NCI-H146 (cell line): ENCODE measurements around the gene NBEA.
"Not testable (repeated sequence)": the region's sequence is repeated elsewhere in the genome, so short reads cannot be mapped to it uniquely, and the experiment has no call there.

Experiments used
- DNase-seq: peaks from one replicate; lab custom pipeline; 2025; lab: John Stamatoyannopoulos, UW

NBEA gene

DNA sequence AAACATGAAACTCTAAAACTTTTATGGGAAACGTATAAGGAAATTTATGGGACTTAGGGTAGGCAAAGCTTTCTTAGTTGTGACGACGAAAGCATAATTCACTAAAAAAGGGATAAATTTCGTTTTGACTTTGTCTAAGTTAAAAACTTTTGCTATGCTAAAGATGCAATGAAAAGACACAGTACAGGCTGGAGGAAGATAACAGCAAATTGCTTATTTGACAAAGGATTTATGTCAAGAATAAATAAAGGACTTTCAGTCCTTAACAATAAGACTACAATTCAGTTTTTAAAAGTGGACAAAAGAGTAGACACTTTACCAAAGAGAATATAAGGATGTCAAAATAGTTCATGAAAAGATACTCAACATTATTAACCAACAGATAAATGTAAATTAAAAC, 150.2 kb downstream of the NBEA start:
- no peak for DNase-seq

DNA sequence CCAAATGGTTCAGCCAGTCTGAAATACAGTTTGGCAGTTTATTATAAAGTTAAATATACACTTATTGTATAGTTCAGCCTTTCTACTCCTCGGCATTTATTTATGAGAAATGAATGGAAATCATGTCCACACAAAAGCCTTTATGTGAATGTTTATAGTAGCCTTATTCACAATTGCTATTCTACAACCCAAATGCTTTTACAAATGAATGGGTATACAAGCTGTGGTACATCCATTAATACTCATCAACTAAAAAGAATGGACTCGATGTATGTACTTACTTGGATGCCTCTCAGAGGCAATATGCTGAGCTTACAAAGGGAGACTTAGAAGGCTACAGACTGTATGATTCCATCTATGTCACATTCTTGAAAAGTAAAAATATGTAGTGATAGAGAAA, 150.7 kb downstream of the NBEA start:
- no peak for DNase-seq

DNA sequence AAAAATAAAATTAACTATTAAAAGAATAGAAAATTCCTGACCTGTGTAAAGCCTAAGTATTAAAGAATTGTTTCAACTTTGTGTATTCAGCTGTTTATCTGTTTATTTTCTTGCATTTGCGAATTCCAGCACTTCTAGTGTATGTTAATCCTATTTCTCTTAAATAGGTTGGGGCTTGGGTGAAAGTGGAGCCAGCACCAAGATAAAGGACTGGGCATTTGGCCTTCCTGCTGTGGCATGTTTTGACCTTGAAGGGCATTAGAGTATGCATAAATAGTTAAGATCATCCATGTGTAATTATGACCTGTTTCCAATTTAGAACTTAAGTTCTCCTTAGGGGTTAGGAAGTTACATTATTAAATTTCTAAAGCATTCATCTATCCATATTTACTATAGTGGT, 151.3 kb downstream of the NBEA start:
- no peak for DNase-seq

DNA sequence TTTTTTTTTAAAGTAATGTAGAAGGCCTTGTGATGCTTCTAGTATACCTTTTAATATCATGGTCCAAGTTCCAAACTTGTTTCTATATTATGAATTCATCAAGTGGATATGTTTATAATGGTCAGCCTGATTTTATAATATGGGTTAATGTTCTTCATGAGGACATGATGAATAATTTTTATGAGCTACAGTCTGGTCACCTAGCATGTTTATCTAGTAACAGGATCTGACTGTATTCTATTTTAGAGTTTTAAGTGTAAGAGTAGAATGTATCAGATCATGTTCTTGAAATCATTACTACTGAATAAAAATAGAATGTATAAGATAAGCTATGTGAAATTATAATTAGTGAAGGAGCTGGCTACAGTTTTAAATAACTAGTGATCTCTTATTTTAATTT, 164.7 kb downstream of the NBEA start:
- DNase-seq = not testable (repeated sequence)

DNA sequence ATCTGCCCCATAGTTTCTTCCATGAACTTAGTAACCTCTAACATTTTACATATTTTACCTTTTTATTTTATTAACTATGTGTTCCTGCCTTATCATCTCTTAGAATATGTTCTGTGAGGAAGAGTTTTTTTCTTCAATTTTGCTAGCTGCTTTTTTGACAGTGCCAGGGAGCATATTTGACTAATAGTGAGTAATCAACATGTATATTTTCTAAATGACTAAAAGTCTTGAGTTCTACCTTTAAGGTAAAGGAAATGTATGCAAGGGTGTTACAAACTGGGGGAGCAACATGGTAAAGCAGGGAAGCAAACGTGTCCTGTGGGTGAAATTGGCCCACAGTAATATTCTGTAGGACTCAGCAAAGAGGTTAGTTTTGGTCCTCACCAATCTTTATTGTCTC, 165.5 kb downstream of the NBEA start:
- DNase-seq = no peak

DNA sequence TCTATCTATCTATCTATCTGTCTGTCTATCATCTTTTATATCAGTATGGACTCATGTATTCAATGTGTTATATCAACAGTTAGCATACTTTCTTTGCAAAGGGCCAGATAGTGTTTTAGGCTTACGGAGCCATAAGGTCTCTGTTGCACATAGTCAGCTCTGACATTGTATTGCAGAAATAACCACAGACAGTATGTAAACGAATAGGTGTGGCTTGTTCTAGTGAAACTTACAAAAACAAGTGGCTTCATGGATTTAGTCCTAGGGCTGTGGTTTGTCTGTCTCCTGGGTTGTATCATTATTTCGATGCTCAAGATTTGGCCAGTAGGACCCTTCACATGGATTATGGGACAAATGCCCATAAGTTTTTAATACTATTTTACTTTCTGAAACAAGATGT, 171.5 kb downstream of the NBEA start:
- DNase-seq = not testable (repeated sequence)

DNA sequence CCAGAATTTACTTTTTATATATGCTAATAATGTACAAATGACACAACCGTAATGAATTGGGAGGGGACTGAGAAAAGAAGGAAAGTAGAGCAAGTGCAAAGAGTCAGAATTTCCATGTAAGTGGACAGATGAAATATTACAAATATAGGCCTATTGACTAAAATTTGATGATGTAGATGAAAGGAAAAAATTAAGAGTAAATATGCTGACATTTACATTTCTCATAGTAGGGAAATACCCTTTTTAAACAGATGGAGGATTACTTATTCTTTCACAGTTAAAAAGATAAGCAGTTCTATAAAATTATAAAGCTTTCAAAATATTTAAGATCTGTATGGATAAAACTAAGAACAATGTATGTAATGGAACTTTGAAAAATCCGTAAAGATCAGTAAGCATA, 185.4 kb downstream of the NBEA start:
- DNase-seq = no peak

DNA sequence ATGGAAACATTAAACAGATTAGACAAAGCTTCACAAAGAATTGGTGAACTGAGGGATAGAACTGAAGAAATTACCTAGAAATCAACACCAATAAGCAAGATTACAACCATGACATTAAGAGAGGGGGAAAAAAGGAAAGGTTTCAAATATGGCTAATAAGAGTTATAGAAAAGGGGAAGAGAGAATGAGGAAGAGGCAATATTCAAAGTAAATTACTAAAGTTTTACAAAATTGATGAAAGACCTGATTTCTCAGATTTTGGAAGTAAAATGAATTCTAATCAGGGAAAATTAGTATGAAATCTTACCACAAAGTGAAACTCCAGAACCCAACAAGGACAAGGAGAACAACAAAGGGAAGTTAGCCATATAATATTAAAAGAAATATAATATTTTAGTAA, 187.4 kb downstream of the NBEA start:
- DNase-seq = no peak

DNA sequence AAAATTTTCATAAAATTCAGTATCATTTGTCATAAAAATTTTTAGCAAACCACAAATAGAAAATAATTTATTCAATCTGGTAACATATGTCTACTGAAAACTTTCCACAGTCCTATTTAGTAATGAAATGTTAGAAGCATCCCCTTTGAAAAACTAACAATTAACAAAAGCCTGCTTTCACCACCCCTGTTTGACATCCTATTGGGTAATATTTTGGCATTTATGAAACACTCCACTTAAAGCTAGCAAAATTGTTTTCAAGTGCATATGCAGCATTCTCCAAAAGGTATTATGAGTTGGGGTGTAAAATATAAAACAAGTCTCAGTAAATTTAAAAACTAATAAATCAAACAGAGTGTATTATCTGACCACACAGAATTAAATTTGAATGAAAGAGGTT, 189.4 kb downstream of the NBEA start:
- DNase-seq = no peak

DNA sequence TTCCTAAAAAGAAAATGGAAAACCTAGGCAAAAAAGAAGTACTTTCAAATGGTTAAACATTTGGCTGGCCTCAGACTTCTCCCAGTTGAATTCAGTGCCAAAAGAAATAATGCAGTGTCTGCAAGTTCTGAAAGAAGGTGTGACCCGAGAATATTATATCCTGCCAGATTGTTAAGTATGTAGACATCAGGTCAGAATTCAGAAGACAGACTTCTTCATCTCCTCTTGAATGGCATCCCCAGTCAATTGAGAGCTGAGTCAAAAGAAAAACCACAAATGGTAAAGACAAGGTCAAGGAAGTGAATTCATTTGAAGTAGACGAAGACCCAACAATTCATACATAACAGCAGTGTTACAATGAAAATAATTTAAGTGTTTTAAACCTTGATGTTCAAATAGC, 194.5 kb downstream of the NBEA start:
- DNase-seq = no peak

DNA sequence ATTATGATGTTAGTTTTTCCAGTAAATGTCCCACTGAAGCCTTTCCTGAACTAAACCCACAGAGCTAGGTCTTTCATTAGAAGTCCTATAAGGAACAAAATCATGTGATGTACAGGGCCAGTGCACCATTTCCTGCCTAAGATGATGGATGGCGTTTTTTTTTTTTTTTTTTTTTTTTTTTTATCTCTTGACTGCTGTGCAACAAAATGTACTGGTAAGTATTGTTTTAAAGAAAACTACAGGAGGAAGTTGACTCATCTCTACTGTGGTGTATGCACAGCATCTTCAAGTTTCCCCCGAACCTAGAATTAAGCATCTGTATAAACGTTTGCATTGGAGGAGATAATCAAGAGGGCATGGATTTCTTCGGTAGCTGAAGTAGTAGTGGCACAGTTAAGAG, 197.5 kb downstream of the NBEA start:
- peak; percentile 37 for DNase-seq

DNA sequence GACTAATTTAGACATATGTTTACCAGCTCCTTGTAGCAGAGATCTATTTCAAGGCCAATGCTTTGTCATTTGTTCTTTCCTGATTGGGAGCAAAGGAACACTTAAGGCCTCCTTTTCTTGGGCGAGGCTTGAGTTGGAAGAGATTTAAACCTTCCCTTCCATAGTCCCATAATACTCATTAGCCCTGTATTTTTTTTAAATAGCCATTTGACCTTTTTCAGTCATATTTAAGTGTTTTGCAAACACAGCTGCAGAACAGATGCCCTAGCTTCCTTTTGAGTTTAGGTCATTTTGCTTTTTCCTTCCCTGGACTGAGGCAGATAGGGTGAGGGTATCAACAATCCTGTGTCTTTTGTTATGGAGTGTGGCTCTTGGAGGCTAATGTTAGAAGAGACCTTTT, 198.3 kb downstream of the NBEA start:
- DNase-seq = peak; percentile 80

DNA sequence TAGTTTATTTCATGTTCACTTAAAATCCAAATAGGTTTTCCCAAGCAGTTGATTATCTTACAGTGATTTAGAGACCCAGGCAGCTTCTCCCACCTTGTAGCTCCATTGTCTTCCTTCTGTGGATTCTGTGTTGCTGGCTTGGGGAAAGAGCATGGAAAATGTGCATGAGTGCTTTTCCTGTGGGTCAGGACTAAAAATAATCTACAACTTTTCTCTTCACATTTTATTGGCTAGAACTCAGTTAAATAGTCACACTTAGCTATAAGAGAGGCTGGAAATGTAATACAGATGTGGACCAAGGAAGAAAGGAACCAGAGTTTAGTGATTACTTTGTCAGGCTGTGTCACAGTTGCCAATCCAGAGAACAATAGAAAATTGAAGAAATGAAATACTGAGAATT, 198.8 kb downstream of the NBEA start:
- DNase-seq = peak; percentile 36

DNA sequence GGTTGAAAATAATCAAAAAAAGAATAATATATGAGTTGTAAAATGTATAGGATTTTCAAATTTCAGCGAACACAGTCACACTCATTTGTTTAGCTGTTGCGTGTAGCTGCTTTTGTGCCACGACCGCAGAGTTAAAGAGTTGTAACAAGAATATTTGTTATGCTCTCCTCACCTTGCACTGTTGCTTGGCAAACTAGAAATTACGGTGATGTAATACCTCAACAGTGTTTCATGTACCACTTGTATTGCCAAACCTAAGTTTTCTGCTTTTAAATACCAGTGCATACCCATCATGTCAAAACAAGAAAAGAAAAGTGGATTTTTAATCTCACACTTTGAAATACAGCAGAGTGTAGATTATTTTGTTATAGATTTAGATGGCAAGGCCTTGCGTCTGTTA, 201.1 kb downstream of the NBEA start:
- DNase-seq = no peak

DNA sequence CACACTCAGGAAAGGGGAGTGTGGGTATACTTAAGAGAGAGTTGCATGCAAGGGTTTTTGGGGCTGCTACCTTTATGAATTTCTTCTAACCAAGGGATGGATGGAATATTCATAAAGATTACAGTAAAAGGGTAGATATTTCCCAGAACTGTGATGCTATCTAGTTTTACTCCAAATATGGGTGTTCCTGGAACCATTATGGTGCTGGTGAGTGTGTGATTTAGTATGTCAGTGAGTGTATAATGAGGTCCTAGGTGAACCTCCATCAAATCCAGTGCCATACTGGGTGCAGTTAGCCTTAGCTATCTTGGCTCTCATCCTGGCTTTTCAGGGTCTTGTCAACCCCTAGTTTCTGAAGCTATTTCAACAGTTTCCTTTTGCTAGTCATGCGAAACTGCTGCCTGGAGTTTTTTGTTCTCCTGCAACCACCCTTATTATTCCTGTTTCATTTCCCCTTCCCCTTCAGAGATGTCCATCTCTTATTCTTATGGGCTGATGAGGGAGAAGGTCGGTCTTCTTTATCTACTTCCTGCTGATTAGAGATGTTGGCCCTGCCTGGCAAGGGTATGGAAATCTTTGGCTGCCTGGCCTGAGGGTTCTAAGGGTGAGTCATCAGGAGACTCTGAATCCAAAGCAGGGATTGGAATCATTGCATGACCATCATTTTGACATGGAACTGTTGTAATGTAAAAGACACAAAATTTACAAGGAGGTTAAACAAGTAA, 202.3 kb downstream of the NBEA start:
- no peak for DNase-seq

DNA sequence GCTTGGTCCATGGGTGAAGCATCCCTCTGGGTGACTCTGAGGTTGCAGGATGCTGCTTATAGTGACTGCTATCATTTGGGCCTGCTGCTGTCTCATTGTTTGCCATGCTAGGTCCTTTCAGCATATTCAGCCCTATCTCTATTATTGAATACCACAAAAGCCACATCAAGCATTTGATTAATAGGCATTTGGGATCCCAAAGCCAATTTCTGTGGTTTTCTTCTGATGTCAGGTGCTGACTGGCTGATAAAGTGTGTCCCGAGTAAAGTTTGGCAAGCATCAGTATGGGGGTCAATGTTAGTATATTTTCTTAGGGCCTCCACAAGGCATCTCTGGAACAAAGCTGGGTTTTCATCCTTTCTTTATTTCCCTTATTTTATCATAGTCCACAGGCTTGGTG, 204.6 kb downstream of the NBEA start:
- DNase-seq = no peak

DNA sequence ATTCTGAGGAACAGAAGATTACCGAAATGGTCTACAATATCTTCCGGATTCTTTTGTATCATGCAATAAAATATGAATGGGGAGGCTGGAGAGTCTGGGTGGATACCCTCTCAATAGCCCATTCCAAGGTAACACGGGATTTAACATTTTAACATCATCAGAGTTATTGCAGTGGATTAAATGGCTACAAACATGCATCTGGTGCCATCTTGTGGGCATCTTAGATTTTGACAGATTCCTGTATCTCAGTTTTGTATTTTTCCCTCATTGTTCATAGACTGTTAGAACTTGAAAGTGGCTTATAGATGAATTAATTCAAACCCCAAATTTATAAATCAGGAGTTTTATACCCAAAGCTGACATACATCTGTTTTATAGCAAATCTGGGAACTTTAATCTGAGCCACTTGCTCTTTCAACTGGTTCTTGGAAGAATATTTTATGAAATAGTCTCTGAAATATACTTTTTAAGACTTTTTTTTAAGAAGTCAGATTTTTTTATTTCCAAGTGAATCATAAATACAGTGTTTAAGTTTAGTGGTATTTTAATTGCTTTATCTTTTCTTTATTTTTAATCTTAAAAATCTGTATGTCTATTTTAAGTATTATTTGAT, 215.2 kb downstream of the NBEA start:
- DNase-seq = peak; percentile 47

DNA sequence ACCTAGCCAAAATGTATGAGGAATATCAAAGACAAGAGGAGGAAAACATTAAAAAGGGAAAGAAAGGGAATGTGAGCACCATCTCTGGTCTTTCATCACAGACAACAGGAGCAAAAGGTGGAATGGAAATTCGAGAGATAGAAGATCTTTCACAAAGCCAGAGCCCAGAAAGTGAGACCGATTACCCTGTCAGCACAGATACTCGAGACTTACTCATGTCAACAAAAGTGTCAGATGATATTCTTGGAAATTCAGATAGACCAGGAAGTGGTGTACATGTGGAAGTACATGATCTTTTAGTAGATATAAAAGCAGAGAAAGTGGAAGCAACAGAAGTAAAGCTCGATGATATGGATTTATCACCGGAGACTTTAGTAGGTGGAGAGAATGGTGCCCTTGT, 217.0 kb downstream of the NBEA start:
- no peak for DNase-seq

DNA sequence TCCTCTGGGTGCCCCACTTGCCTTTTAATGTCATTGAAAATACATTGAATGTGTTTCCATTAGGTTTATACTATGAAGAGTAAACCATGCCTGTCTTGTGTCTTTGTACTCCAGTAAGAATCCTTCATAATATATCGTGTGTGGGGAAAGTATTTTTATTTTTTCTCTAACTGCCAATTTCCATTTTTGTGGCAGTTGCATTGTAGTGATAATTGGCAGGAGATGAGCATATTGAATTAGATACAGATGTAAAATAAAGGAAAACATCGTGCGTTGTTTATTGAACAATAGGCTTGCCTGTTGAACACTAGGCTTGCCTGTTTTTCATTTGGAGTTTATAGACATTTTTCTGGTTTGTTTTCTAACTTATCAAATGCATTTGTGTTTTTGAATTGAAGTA, 218.8 kb downstream of the NBEA start:
- DNase-seq = no peak

DNA sequence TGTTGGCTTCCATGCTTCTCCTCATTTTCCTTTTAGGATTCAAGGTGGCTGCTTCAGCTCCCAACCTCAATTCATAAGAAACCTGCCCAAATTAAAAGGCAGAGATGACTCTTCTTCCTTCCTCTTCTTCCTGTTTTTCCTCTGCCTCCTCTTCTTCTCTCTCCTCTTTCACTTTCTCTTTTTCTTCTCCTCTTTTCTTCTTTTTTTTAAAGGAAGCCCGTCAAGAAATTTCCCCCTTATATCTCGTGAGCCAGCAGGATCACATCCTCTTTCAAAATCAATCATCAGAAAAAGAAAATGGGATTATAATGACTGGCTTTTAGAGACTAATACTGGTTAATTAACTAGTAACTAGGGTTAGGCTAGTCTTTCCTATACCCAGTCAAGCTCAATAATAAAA, 220.3 kb downstream of the NBEA start:
- no peak for DNase-seq

DNA sequence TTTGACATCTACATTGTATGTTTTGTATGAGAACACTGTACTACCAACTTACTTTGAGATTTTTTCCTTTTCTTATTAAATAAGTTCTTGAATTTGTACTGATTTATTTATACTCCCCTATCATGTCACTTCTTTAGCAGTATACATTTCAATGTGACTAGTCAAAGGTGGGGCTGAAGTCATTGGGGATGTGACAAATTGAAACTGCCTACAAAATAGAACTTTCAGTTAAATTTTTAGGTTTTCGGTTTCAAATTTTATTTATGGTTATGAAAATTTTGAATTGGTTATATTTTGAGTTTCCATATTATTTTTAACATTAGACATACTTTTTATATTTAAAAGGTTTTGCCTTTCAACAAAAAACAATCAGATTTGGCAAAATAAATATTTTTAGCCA, 221.6 kb downstream of the NBEA start:
- DNase-seq = no peak

DNA sequence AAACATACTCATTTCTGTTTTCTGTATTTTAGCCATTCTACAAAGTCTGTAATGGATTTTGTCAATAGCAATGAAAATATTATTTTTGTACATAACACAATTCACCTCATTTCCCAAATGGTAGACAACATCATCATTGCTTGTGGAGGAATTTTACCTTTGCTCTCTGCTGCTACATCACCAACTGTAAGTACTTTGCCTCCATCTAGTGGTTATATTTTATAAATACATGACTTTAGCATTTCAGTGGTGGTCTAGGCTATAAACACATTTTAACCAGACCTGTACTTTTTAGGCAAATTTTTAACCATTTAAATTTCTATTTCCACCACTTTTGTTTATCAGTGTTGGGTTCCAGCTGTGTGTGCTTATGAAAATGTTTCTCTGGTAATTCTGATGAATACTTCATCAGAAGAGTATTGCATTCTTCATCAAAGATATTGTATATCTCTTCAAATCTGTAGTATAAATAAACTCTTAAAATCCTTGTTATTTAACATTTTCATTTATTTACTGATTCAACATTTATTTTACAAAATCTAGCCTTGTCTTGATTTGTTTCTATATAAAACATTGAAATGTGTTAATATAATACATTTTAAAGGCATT, 222.4 kb downstream of the NBEA start:
- peak; percentile 54 for DNase-seq

DNA sequence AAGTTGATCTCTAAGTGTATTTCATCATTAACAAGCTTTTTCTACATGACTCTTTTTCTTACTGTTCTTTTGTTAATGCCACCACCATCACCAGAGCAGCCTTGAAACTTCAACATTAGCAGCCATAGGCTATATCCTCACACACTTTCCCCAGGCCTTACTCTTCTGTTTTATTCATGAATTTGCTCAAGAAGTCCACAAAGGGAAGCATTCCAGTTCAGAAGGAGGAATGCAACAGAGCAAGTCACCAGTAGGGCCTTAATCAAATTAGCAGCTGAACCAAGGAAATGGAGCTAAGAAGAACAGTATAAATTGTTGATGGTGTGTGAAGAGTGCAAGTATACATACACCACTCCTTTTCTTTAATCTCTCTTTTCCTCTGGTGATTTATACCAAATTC, 223.1 kb downstream of the NBEA start:
- DNase-seq = no peak

DNA sequence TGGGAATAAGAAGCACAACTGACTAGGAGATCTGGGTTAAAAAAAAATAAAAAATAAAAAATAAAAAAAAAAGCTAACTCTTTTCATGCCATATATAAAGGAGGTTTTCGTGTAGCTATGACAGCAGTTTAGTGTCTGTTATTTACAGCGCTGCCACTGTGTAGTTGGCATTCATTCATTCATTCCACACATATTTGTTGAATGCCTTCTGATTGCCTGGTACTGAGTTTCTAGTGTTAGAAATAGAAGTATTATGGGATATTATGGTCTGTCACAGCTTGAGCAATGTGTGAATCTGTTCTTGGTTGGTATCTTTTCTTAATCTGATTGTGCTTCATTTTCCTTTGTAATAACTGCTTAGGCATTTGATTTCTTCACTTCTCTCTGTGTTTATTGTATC, 237.4 kb downstream of the NBEA start:
- no peak for DNase-seq
